Transverse colon (tissue), 4 donors: Measurements from ENCODE around the gene SLIT3. TPM values are rescaled to one million over a fixed set of nuclear protein-coding genes. Genes with fewer than 3 reads are reported as not detected.
"Not testable (repeated sequence)": the region's sequence is repeated elsewhere in the genome, so short reads cannot be mapped to it uniquely, and the experiment has no call there.

Experiments
- DNase-seq: peaks from one replicate; pipeline ENCODE4 v3.0.0-alpha.2; 2019
- H3K27ac ChIP-seq, 4 donors: fragments of 200-600 bp; sonication (generic); 2 replicates each; pipeline ENCODE4 v1.5.1; 2016 to 2018; ENCODE audit warnings: inconsistent platforms in 4 of 4
- H3K27me3 ChIP-seq: fragments of 200-600 bp; sonication (generic); 2 replicates; pipeline ENCODE4 v1.5.1; 2017; ENCODE audit warnings: inconsistent platforms
- H3K36me3 ChIP-seq, 4 donors: fragments of 200-600 bp; sonication (generic); 2 replicates each; pipeline ENCODE4 v1.5.1; 2017 to 2019; ENCODE audit warnings: inconsistent platforms in 4 of 4
- H3K4me1 ChIP-seq, 4 donors: fragments of 200-600 bp; sonication (generic); 2 replicates each; pipeline ENCODE4 v1.5.1; 2017 to 2020; ENCODE audit warnings: inconsistent platforms in 4 of 4
- H3K4me3 ChIP-seq, 4 donors: fragments of 200-600 bp; sonication (generic); 1 replicate in 1 of 4; 2 replicates in 3 of 4; pipeline versions ENCODE4 v1.5.1 to v1.6.1; 2017 to 2019; ENCODE audit warnings: inconsistent platforms in 4 of 4
- H3K9me3 ChIP-seq, 2 donors: fragments of 200-600 bp; sonication (generic); 2 replicates each; pipeline ENCODE4 v1.5.1; 2017 to 2019; ENCODE audit warnings: inconsistent platforms in 2 of 2
- EP300 ChIP-seq: sonication (generic); formaldehyde crosslinking; IDR thresholded peaks from one replicate; pipeline ENCODE4 v1.6.1; 2017; ENCODE audit warnings: antibody characterized with exemption, low read depth
- POLR2A ChIP-seq: fragments of 450-650 bp; IDR thresholded peaks from one replicate; pipeline ENCODE4 v1.6.1; 2016; ENCODE audit warnings: antibody characterized with exemption, mild to moderate bottlenecking, moderate library complexity
- POLR2AphosphoS5 ChIP-seq, 3 donors: sonication (generic); formaldehyde crosslinking; IDR thresholded peaks; one replicate each; pipeline ENCODE4 v1.6.1; 2016; ENCODE audit warnings: antibody characterized with exemption in 3 of 3
- WGBS, 2 donors: methylation state at CpG; one replicate each; pipeline ENCODE4 v1.1.5; 2018; ENCODE audit warnings: low coverage in 1 of 2; 5-methylcytosine and 5-hydroxymethylcytosine counted together
- in situ Hi-C, 4 donors: fragments of 200-750 bp; cut with MboI; loops; one replicate each; pipeline versions ENCODE4 v1.15.0 to v1.15.1; 2017; ENCODE audit warnings: low sequenced_read_pairs in 3 of 4, low pct_ligation_motif_present in 1 of 4, low pct_unique_long_range_greater_than_20kb in 1 of 4
- intact Hi-C: fragments of 100-400 bp; cut with DNase I; formaldehyde crosslinking; loops from one replicate; pipeline ENCODE4 v1.15.1; 2023; ENCODE audit warnings: low total_unique reads
- total RNA-seq, 4 donors: library from RNA; depleted of rRNA; stranded (reverse); fragments of >200 nt; gene quantifications; one replicate each; pipeline ENCODE4 v1.1.0, GENCODE V29; 2016
- TF ChIP-seq, protein P1 (sequence below), 5 experiments: fragments of 200-600 bp in 3 of 5; fragments of 450-650 bp in 2 of 5; sonication (generic) in 3 of 5; IDR thresholded peaks; 1 replicate in 2 of 5; 2 replicates in 3 of 5; pipeline ENCODE4 v1.5.1; 2016 to 2017; ENCODE audit warnings: antibody characterized with exemption in 5 of 5, inconsistent platforms in 3 of 5, mild to moderate bottlenecking in 2 of 5, moderate library complexity in 1 of 5

SLIT3 gene
- total RNA-seq, 4 donors from 2014 or later = 6.7 to 60.5 (median 9.6) TPM

- Histone ChIP-seq H3K27me3 (no peaks in the 10 kb centered on the region), H3K36me3 (no peaks in the 10 kb centered on the region), H3K9me3 (no peaks in the 10 kb centered on the region), H3K4me1 (peaks cover 0 to 4% (median 2%) of the 10 kb centered on the region in 4 donors), H3K27ac (no peak overlapping the region), H3K4me3 (no peak overlapping the region)
- TF ChIP-seq POLR2AphosphoS5 (IDR thresholded peaks at IDR 0.05) = no peak
- TF ChIP-seq POLR2A = no peak
- TF ChIP-seq, protein P1, sequence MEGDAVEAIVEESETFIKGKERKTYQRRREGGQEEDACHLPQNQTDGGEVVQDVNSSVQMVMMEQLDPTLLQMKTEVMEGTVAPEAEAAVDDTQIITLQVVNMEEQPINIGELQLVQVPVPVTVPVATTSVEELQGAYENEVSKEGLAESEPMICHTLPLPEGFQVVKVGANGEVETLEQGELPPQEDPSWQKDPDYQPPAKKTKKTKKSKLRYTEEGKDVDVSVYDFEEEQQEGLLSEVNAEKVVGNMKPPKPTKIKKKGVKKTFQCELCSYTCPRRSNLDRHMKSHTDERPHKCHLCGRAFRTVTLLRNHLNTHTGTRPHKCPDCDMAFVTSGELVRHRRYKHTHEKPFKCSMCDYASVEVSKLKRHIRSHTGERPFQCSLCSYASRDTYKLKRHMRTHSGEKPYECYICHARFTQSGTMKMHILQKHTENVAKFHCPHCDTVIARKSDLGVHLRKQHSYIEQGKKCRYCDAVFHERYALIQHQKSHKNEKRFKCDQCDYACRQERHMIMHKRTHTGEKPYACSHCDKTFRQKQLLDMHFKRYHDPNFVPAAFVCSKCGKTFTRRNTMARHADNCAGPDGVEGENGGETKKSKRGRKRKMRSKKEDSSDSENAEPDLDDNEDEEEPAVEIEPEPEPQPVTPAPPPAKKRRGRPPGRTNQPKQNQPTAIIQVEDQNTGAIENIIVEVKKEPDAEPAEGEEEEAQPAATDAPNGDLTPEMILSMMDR (IDR thresholded peaks at IDR 0.05) = no peak
- no peak for TF ChIP-seq EP300
- DNase-seq = no peak
- intact Hi-C loops = loop anchor here (10.0 kb wide), 1 partner anchor 159 kb away; the partner anchor contains the start of gene SLIT3
- 87 to 100% methylated on average over 1 to 8 of the region's 8 CpGs for WGBS, 2 donors
- in situ Hi-C loops = no loop called here
These were observed 154.8 kb downstream of the SLIT3 start for GRCh38 chr5:169146158-169146557.

- Histone ChIP-seq H3K4me1 (peaks cover 0 to 5% (median 4%) of the 10 kb centered on the region in 4 donors), H3K27ac (peak overlapping the region in 1 of 4 donors; percentile 30), H3K9me3 (no peaks in the 10 kb centered on the region), H3K27me3 (no peaks in the 10 kb centered on the region), H3K4me3 (no peak overlapping the region), H3K36me3 (no peaks in the 10 kb centered on the region)
- intact Hi-C loops = loop anchor here (10.0 kb wide), 1 partner anchor 162 kb away; the partner anchor contains the start of gene SLIT3
- 40 to 57% methylated on average over 2 to 3 of the region's 3 CpGs for WGBS, 2 donors
- TF ChIP-seq EP300 (no peak), POLR2AphosphoS5 (IDR thresholded peaks at IDR 0.05) (peak in 1 of 3 donors; percentile 46), POLR2A (no peak)
- TF ChIP-seq, protein P1 (IDR thresholded peaks at IDR 0.05) = no peak
- peak; percentile 52 for DNase-seq
- in situ Hi-C loops = no loop called here
These were observed 158.5 kb downstream of the SLIT3 start for GRCh38 chr5:169142264-169142970.

DNA sequence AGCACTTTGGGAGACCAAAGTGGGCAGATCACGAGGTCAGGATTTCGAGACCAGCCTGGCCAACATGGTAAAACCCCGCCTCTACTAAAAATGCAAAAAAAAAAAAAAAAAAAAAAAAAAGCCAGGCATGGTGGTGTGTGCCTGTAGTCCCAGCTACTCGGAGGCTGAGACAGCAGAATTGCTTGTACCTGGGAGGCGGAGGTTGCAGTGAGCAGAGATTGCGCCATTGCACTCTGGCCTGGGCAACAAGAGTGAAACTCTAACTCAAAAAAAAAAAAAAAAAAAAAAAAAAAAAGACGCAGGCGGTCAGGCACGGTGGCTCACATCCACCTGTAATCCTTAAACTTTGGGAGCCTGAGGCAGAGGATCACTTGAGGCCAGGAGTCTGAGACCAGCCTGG, 160.7 kb downstream of the SLIT3 start:
- WGBS, 2 donors = 70 to 79% methylated on average over 2 to 9 of the region's 9 CpGs
- H3K27ac ChIP-seq = not testable (repeated sequence)

GRCh38 chr5:169139480-169140050, 161.4 kb downstream of the SLIT3 start:
- no peaks in the 10 kb centered on the region for H3K9me3 ChIP-seq
- 21 to 37% methylated on average over 2 to 6 of the region's 6 CpGs for WGBS, 2 donors
- intact Hi-C loops = loop anchor here (10.0 kb wide), 2 partner anchors 165 to 455 kb away; partner anchors contain the start of gene SLIT3
- H3K4me3 ChIP-seq = no peak overlapping the region
- H3K27me3 ChIP-seq = no peaks in the 10 kb centered on the region
- in situ Hi-C loops = no loop called here
- TF ChIP-seq EP300 (no peak), POLR2A (no peak)
- H3K36me3 ChIP-seq = no peaks in the 10 kb centered on the region
- peaks cover 0 to 5% (median 4%) of the 10 kb centered on the region in 4 donors for H3K4me1 ChIP-seq
- H3K27ac ChIP-seq = no peak overlapping the region
- peak; percentile 77 for DNase-seq

More for the DNA sequence above, 160.7 kb downstream of the SLIT3 start:
- H3K4me3 ChIP-seq, DNase-seq, in situ Hi-C loops, H3K27me3 ChIP-seq, H3K4me1 ChIP-seq, H3K9me3 ChIP-seq, H3K36me3 ChIP-seq: not testable (repeated sequence)
- intact Hi-C loops = loop anchor here (10.0 kb wide), 1 partner anchor 165 kb away; the partner anchor contains the start of gene SLIT3

DNA sequence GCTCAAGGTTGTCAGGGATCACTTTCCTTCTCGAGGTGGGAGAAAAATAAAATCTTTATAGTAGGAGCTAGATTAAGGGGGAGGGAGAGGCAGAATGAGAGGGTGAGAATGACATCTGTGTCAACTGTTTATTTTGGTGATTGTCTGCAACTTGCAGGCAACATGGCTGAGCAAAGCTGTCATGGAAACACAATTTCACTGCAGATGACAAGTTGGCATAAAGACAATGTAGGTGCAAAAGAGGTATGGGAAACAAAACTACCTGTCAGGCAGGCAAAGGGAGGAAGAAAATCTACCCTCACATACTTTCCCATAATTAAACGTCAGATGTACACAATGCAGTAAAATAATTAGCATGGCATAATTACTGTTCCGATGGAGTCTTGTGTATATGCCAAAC, 167.4 kb downstream of the SLIT3 start:
- intact Hi-C loops = loop anchor here (10.0 kb wide), 1 partner anchor 449 kb away; no protein-coding TSS in a partner anchor
- no peak for DNase-seq
- Histone ChIP-seq H3K4me3 (no peak overlapping the region), H3K36me3 (no peaks in the 10 kb centered on the region), H3K4me1 (no peaks in the 10 kb centered on the region), H3K27ac (no peak overlapping the region), H3K9me3 (no peaks in the 10 kb centered on the region), H3K27me3 (no peaks in the 10 kb centered on the region)
- no peak for TF ChIP-seq EP300
- no peak for TF ChIP-seq POLR2A
- TF ChIP-seq, protein P1 (IDR thresholded peaks at IDR 0.05) = no peak
- no peak for TF ChIP-seq POLR2AphosphoS5 (IDR thresholded peaks at IDR 0.05)
- in situ Hi-C loops = no loop called here
- WGBS, 2 donors = 57 to 66% methylated on average over 3 of the region's 3 CpGs
